Measurements from ENCODE around the gene CD300C.
"Not testable (repeated sequence)": the region's sequence is repeated elsewhere in the genome, so short reads cannot be mapped to it uniquely, and the experiment has no call there.

Gene CD300C

DNA sequence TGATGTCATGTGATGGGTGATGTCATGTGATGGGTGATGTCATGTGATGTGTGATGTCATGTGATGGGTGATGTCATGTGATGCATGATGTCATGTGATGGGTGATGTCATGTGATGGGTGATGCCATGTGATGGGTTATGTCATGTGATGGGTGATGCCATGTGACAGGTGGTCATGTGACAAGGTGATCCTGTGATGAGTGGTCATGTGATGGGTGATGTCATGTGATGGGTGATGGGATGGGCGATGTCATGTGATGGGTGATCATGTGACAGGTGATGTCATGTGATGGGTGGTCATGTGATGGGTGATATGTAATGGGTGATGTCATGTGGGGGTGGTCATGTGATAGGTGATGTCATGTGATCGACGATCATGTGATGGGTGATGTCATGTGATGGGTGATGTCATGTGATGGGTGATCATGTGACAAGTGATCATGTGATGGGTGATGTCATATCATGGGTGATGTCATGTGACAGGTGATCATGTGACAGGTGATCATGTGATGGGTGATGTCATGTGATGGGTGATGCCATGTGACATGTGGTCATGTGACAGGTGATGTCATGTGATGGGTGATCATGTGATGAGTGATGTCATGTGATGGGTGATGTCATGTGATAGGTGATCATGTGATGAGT, 31.8 kb downstream of the CD300C start:
- peak; percentile 7 for DNase-seq (ENCODE audit: low spot score)

DNA sequence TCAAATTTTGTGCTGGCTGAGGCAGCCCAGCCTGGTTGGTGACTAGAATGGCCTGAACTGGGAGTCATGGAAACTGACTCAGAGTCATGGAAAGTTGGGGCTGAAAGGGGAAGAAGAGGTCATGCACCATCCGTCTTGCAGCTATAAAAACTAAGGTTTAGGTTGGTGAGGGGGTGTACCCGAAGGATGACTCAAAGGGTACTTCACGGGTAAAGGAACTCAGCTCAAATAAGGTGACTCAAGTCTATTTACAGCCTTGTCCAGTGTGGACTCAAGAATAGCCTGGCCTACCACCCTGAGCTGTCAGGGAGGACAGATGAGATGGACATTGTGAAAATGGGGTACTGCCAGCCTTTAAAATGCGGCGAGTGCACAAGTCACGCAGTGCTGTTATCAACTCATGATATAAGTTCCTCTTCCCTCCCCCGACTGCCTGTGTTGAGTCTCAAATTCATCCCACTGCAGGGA, 33.3 kb downstream of the CD300C start:
- no peak for DNase-seq (ENCODE audit: low spot score)

DNA sequence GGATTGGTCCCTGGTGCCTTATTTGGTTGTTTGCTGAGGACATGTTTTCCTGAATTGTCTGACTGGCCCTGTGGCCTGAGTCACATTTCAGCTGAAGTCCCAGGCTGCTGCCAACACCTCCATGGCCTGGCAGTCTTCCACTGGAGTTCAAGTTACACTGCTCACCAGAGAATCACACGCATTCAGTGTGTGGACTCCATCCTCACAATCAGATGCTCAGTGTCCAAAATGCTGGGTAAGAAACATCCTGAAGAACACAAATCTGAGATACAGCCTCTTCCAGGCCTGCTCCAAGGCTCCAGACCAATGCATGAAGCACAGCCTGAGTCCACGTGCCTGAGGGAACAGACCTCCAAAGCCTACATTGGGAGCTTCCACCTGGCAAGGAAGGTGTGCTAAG, 33.9 kb downstream of the CD300C start:
- no peak for DNase-seq (ENCODE audit: low spot score)

DNA sequence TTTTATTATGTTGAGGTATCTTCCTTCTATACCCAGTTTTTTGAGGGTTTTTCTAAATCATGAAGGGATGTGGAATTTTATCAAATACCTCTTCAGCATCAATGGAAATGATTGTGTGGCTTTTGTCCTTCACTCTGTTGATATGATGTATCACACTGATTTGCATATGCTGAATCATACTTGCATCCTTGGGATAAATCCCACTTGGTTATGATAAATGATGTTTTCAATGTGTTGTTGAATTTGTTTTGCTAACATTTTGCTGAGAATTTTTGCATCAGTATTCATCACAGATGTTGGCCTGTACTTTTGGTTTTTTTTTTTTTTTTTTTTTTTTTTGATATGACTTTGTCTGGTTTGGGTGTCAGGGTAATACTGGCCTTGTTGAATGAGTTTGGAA, 37.8 kb downstream of the CD300C start:
- DNase-seq (ENCODE audit: low spot score), result no peak

DNA sequence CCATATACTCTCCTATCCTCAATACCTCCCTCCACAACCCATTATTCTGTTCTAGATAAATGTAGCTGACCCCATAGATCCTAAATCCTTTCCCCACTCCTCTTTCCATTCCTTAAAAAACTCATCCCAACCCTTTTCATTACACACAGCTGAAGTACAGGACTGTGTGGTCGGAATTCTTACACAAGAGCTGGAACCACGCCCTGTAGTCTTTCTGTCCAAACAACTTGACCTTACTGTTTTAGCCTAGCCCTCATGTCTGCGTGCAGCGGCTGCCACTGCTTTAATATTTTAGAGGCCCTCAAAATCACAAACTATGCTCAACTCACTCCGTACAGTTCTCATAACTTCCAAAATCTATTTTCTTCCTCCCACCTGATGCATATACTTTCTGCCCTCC, 42.0 kb downstream of the CD300C start:
- not testable (repeated sequence) for DNase-seq (ENCODE audit: low spot score)

DNA sequence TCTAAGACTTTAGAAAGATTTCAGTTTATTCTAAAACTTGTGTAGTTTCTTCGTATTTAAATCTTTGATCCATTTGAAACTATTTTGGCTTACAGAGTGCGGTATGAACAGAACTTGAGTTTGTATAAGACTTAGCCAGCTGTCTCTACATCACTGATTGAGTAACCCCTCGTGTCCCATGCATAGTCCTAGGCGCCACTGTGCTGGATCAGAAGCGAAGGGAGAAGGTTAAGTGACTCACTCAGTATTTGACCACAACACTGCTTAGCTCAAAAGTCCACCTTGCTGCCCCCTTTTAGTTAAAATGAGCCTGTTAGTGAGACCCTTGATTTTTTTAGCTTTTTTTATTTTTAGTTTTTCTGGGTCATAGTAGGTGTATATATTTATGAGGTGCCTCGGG, 43.1 kb downstream of the CD300C start:
- no peak for DNase-seq (ENCODE audit: low spot score)

DNA sequence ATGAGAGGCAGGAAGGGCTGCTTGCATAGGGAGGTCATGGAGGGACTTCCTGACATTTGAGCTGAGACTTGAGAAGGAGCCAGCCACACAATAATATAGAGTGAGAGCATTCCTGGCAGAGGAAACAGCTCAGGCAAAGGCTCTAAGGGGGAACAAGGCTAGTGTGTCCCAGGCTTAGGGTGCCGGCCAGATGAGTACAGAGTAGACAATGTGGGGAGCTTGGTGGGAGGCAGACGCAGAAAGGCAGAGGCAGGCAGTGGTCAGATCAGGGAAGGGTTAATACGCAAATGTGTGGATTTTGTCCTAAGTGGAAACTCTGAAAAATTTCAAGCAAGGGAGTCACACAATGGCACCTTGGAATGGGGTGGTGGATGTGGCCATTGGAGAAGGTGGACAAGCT, 45.9 kb downstream of the CD300C start:
- DNase-seq (ENCODE audit: low spot score), result no peak

DNA sequence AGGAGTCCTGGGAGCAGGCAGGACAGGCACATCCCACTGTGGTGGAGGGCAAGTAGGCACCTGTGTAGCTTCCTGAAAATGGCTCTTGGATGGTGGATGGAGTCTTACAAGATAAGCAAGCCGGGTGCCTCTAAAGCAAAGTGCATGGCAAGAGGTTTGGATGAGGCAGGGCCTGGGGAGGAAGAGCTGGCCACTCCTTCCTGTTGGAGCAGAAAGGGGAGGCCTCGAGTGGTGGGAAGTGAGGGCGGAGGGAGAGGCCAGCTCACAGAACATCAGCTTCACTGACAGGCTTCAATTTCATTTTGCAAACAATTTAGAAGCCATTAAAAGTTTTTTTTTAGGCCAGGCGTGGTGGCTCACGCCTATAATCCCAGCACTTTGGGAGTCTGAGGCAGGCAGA, 48.4 kb downstream of the CD300C start:
- no peak for DNase-seq (ENCODE audit: low spot score)

DNA sequence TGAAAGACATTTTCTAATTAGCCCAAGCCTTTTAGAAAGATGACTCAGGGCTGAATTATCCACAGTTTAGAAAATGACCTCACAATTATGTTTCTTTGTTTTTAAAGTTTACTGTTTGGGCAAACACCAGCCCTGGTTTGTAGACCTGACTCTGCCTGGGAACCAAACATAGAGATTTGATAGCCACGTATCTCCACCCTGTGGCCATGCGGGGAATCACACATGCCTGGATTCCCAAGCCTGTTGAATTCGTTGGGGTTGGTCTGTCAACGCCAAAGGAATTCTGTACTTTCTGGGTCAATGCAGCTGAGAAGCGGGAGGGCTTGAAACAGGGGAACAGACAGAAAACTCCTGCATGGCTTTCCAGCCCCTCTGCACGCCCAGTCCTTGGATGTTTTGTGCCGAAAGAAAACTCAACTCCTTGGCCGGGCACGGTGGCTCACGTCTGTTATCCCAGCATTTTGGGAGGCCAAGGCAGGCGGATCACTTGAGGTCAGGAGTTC, 52.5 kb downstream of the CD300C start:
- peak; percentile 71 for DNase-seq (ENCODE audit: low spot score)

DNA sequence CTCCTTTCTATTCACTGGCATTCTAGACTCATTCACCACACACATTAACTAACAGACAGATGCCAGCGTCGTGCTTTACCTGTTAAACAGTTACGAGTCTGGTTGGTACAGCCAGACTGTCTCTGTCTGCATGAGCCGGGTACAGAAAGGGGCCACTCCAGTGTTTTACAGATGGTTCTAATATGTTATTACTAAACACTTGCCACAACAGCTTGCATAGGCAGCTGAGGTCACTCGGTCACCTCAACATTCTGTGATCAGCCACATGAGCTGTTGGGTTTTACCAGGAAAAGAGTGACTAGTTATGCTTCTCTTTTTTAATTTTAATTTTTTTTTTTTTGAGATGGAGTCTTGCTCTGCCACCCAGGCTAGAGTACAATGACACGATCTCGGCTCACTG, 54.3 kb downstream of the CD300C start:
- no peak for DNase-seq (ENCODE audit: low spot score)
